Esophagus squamous epithelium (tissue), 5 donors: ENCODE measurements around the gene SIM1. TPM values are rescaled to one million over a fixed set of nuclear protein-coding genes. Genes with fewer than 3 reads are reported as not detected.

ENCODE experiments used
- DNase-seq: peaks from one replicate; lab custom pipeline; 2025; lab: John Stamatoyannopoulos, UW
- H3K27ac ChIP-seq, 4 donors: fragments of 200-600 bp; sonication (generic); one replicate each; pipeline ENCODE4 v1.5.1; 2016 to 2019; ENCODE audit warnings: mild to moderate bottlenecking in 1 of 4
- H3K27me3 ChIP-seq, 4 donors: fragments of 200-600 bp; sonication (generic); 1 replicate in 3 of 4; 2 replicates in 1 of 4; pipeline versions ENCODE4 v1.5.1 to v1.6.0; 2017 to 2021; ENCODE audit warnings: antibody characterized with exemption in 1 of 4
- H3K36me3 ChIP-seq, 3 donors: fragments of 200-600 bp; sonication (generic); one replicate each; pipeline ENCODE4 v1.5.1; 2016 to 2019
- H3K4me1 ChIP-seq, 3 donors: fragments of 200-600 bp; sonication (generic); one replicate each; pipeline ENCODE4 v1.5.1; 2017 to 2019
- H3K4me3 ChIP-seq, 4 donors: fragments of 200-600 bp; sonication (generic); 1 replicate in 3 of 4; 2 replicates in 1 of 4; pipeline ENCODE4 v1.5.1; 2016 to 2019; ENCODE audit warnings: mild to moderate bottlenecking in 2 of 4, moderate library complexity in 1 of 4
- H3K9me3 ChIP-seq, 3 donors: fragments of 200-600 bp; sonication (generic); one replicate each; pipeline ENCODE4 v1.5.1; 2016 to 2019
- POLR2A ChIP-seq, 4 donors: fragments of 450-650 bp; IDR thresholded peaks; one replicate each; pipeline ENCODE4 v1.6.1; 2017; ENCODE audit warnings: antibody characterized with exemption in 4 of 4, mild to moderate bottlenecking in 4 of 4, moderate library complexity in 3 of 4
- WGBS, 2 donors: methylation state at CpG; one replicate each; pipeline ENCODE4 v1.1.5; 2018; 5-methylcytosine and 5-hydroxymethylcytosine counted together
- intact Hi-C: fragments of 100-400 bp; cut with DNase I; formaldehyde crosslinking; loops from one replicate; pipeline ENCODE4 v1.15.0; 2022
- total RNA-seq, 4 donors: library from RNA; depleted of rRNA; stranded (reverse); fragments of >200 nt; gene quantifications; one replicate each; pipeline ENCODE4 v1.1.0, GENCODE V29; 2016
- TF ChIP-seq, protein P1 (sequence below), 6 experiments: fragments of 450-650 bp in 4 of 6; fragments of 200-600 bp in 2 of 6; sonication (generic) in 2 of 6; IDR thresholded peaks; one replicate each; pipeline ENCODE4 v1.5.1; 2016 to 2019; ENCODE audit warnings: antibody characterized with exemption in 6 of 6, mild to moderate bottlenecking in 4 of 6, moderate library complexity in 4 of 6
- donor health status: DM: yes; HTN: yes; CAD: no.

SIM1 gene
- total RNA-seq, 4 donors from 2014 or later: under 0.01 TPM; not detected in 3

GRCh38 chr6:100426241-100426640, 38.5 kb downstream of the SIM1 start:
- TF ChIP-seq, protein P1, sequence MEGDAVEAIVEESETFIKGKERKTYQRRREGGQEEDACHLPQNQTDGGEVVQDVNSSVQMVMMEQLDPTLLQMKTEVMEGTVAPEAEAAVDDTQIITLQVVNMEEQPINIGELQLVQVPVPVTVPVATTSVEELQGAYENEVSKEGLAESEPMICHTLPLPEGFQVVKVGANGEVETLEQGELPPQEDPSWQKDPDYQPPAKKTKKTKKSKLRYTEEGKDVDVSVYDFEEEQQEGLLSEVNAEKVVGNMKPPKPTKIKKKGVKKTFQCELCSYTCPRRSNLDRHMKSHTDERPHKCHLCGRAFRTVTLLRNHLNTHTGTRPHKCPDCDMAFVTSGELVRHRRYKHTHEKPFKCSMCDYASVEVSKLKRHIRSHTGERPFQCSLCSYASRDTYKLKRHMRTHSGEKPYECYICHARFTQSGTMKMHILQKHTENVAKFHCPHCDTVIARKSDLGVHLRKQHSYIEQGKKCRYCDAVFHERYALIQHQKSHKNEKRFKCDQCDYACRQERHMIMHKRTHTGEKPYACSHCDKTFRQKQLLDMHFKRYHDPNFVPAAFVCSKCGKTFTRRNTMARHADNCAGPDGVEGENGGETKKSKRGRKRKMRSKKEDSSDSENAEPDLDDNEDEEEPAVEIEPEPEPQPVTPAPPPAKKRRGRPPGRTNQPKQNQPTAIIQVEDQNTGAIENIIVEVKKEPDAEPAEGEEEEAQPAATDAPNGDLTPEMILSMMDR (IDR thresholded peaks at IDR 0.05): no peak
- TF ChIP-seq POLR2A (IDR thresholded peaks at IDR 0.05): no peak
- no peaks in the 10 kb centered on the region for H3K4me1 ChIP-seq
- H3K9me3 ChIP-seq: no peaks in the 10 kb centered on the region
- no peak for DNase-seq
- WGBS, 2 donors: 85 to 88% methylated on average over 3 of the region's 3 CpGs
- H3K27me3 ChIP-seq: peaks cover 0 to 6% (median 0%) of the 10 kb centered on the region in 4 donors
- H3K4me3 ChIP-seq: no peak overlapping the region
- H3K27ac ChIP-seq: no peak overlapping the region
- intact Hi-C loops: no loop called here
- H3K36me3 ChIP-seq: no peaks in the 10 kb centered on the region

GRCh38 chr6:100420711-100421110, 44.0 kb downstream of the SIM1 start:
- no peaks in the 10 kb centered on the region for H3K36me3 ChIP-seq
- H3K4me1 ChIP-seq: no peaks in the 10 kb centered on the region
- TF ChIP-seq, protein P1 (IDR thresholded peaks at IDR 0.05): no peak
- TF ChIP-seq POLR2A (IDR thresholded peaks at IDR 0.05): no peak
- intact Hi-C loops: no loop called here
- peaks cover 0 to 8% (median 0%) of the 10 kb centered on the region in 4 donors for H3K27me3 ChIP-seq
- no peak for DNase-seq
- 24 to 41% methylated on average over 3 of the region's 3 CpGs for WGBS, 2 donors
- H3K27ac ChIP-seq: no peak overlapping the region
- no peak overlapping the region for H3K4me3 ChIP-seq
- no peaks in the 10 kb centered on the region for H3K9me3 ChIP-seq

DNA sequence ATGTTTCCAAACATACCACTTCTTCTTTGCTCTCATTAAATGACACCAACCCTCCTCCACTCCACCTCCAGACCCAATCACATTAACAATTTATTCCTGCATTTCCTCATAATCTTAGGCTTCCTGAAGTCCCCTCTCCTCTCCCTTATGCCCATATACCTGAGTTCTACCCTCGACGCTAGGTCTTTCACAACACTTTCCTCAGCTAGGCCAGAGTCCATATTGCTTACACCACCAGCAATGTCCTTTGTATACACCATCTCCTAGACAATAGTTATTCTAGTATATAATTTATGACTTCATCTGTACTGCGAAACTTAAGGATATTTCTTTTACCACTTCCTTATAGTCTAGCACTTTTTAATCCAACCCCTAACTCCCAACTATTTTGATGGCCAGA, 47.7 kb downstream of the SIM1 start:
- no peaks in the 10 kb centered on the region for H3K9me3 ChIP-seq
- no peaks in the 10 kb centered on the region for H3K4me1 ChIP-seq
- H3K4me3 ChIP-seq: no peak overlapping the region
- DNase-seq: no peak
- intact Hi-C loops: no loop called here
- H3K36me3 ChIP-seq: no peaks in the 10 kb centered on the region
- no peak overlapping the region for H3K27ac ChIP-seq
- H3K27me3 ChIP-seq: peaks cover 0 to 8% (median 0%) of the 10 kb centered on the region in 4 donors
- TF ChIP-seq, protein P1 (IDR thresholded peaks at IDR 0.05): no peak
- TF ChIP-seq POLR2A (IDR thresholded peaks at IDR 0.05): no peak
- WGBS, 2 donors: 72 to 80% methylated on average over 3 of the region's 3 CpGs

- DNase-seq: no peak
- TF ChIP-seq POLR2A (IDR thresholded peaks at IDR 0.05): no peak
- TF ChIP-seq, protein P1 (IDR thresholded peaks at IDR 0.05): no peak
- H3K36me3 ChIP-seq: no peaks in the 10 kb centered on the region
- no peak overlapping the region for H3K4me3 ChIP-seq
- H3K9me3 ChIP-seq: no peaks in the 10 kb centered on the region
- H3K27me3 ChIP-seq: peaks cover 0 to 8% (median 0%) of the 10 kb centered on the region in 4 donors
- intact Hi-C loops: no loop called here
- H3K27ac ChIP-seq: no peak overlapping the region
- no peaks in the 10 kb centered on the region for H3K4me1 ChIP-seq
Measured at GRCh38 chr6:100415768-100416167, 49.0 kb downstream of the SIM1 start.

DNA sequence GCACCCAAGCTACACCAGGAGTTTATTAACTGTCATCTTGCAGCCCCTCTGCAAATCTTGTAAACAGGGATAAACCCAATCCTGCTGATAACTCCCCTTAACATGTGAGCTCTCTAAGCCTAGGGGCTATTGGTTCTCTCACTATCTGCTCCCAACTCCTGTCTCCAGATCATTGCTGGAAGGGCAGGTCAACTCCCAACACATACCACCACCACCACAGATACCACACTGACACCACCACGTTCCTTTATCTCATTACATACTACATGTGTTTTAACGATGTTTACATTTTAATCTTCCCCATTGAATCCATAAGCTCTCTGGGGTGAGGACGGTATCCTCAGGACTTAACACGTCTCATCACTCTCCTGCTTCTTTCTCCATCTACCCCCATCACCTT, 51.8 kb downstream of the SIM1 start:
- Histone ChIP-seq H3K4me3 (no peak overlapping the region), H3K27me3 (no peaks in the 10 kb centered on the region), H3K4me1 (no peaks in the 10 kb centered on the region), H3K36me3 (no peaks in the 10 kb centered on the region), H3K9me3 (no peaks in the 10 kb centered on the region), H3K27ac (no peak overlapping the region)
- TF ChIP-seq, protein P1 (IDR thresholded peaks at IDR 0.05): no peak
- no peak for TF ChIP-seq POLR2A (IDR thresholded peaks at IDR 0.05)
- intact Hi-C loops: no loop called here
- WGBS, 2 donors: 75 to 80% methylated on average over 4 of the region's 4 CpGs
- DNase-seq: no peak
